Stimulated activated CD8-positive, alpha-beta memory T cell treated with anti-CD3 and anti-CD28 coated beads, Interleukin-7, amount 100 ng/mL, for 4 hours (primary cell): ENCODE data around the gene HNRNPUL2.

ENCODE experiments used
- DNase-seq, 2 donors: peaks; one replicate each; pipeline ENCODE4 v3.0.0-alpha.2; 2020; ENCODE audit warnings: low read depth in 2 of 2

Gene HNRNPUL2

GRCh38 chr11:62726915-62727164 is 417 bp downstream of the HNRNPUL2 start:
- DNase-seq = no peak

- DNase-seq = no peak
Observed at GRCh38 chr11:62726156-62726914, 922 bp downstream of the HNRNPUL2 start.

GRCh38 chr11:62725646-62726045 is 1.6 kb downstream of the HNRNPUL2 start:
- DNase-seq = no peak

GRCh38 chr11:62724171-62724570 is 3.1 kb downstream of the HNRNPUL2 start:
- no peak for DNase-seq

- no peak for DNase-seq
Observed at GRCh38 chr11:62721994-62722393, 5.3 kb downstream of the HNRNPUL2 start.

- DNase-seq = no peak
Observed at GRCh38 chr11:62719302-62719978, 7.8 kb downstream of the HNRNPUL2 start.

- no peak for DNase-seq
Observed at GRCh38 chr11:62716816-62717215, 10.4 kb downstream of the HNRNPUL2 start.

GRCh38 chr11:62716206-62716605 is 11.1 kb downstream of the HNRNPUL2 start:
- no peak for DNase-seq

- DNase-seq = no peak
Observed at GRCh38 chr11:62715150-62716130, 11.8 kb downstream of the HNRNPUL2 start.

GRCh38 chr11:62713343-62713742 is 13.9 kb downstream of the HNRNPUL2 start:
- no peak for DNase-seq

- DNase-seq = no peak
Observed at GRCh38 chr11:62712861-62713260, 14.4 kb downstream of the HNRNPUL2 start.

GRCh38 chr11:62712276-62712812 is 14.9 kb downstream of the HNRNPUL2 start:
- DNase-seq = no peak

GRCh38 chr11:62710001-62710345 is 17.3 kb downstream of the HNRNPUL2 start:
- DNase-seq = peak; percentile 7 to 10

GRCh38 chr11:62709247-62710000 is 17.8 kb downstream of the HNRNPUL2 start:
- peak; percentile 94 to 97 for DNase-seq

GRCh38 chr11:62708793-62709192 is 18.5 kb downstream of the HNRNPUL2 start:
- DNase-seq = peak; percentile 14 to 30

GRCh38 chr11:62708392-62708791 is 18.9 kb downstream of the HNRNPUL2 start:
- DNase-seq = no peak

GRCh38 chr11:62707277-62707861 is 19.9 kb downstream of the HNRNPUL2 start, which contains the start of the genes BSCL2 and GNG3:
Gene BSCL2, minus strand, starts transcription at chr11:62707424. Its CDS starts 229 bp downstream, at chr11:62707195.
Gene GNG3, plus strand, starts transcription at chr11:62707676. Its CDS starts 620 bp downstream, at chr11:62708296.
- DNase-seq = no peak

GRCh38 chr11:62706850-62707247 is 20.4 kb downstream of the HNRNPUL2 start:
- no peak for DNase-seq

GRCh38 chr11:62705880-62706849 is 21.1 kb downstream of the HNRNPUL2 start:
- DNase-seq = peak; percentile 84 to 93

GRCh38 chr11:62705413-62705812 is 21.8 kb downstream of the HNRNPUL2 start:
- no peak for DNase-seq
